ENCODE data around the gene ABRAXAS1.

ABRAXAS1 gene

DNA sequence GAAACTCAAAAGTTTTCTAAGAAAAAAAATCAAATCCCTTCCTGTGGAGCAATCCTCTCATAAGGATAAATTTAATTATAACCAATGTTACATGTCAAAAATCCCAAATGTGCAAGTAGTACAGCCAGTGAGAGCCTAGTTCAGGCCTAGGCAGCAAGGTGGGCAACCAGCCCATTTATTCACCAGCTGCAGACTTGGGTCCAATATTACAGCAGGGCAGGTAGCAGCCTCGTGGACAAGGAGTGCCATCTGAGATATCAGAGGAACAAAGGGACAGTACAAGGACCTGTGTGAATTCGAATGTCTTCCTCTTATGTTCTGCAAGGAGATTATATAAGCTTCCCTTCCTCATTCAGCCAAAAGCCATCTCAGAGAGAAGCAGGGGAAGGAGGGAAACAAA lies 35.9 kb downstream of the ABRAXAS1 start:
- H3K27ac ChIP-seq (ENCODE audit: low read length): no peak overlapping the region
- H4K20me1 ChIP-seq (ENCODE audit: insufficient read depth, low read length): no peaks in the 10 kb centered on the region
- H3K9me3 ChIP-seq (ENCODE audit: insufficient read depth, low read length, severe bottlenecking): no peaks in the 10 kb centered on the region
- peaks cover 7% of the 10 kb centered on the region for H3K4me1 ChIP-seq (ENCODE audit: insufficient read depth, low read length)
- no peak overlapping the region for H3K4me2 ChIP-seq (ENCODE audit: insufficient read depth, low read length)
- peaks cover 15% of the 10 kb centered on the region for H3K79me2 ChIP-seq (ENCODE audit: insufficient read depth, low read length)
- no peak for ATAC-seq (ENCODE audit: insufficient read depth, low read depth)
- no peak for TF ChIP-seq EZH2 (IDR thresholded peaks at IDR 0.05; ENCODE audit: borderline replicate concordance, low read depth, low read length, severe bottlenecking)
- TF ChIP-seq, protein P1, sequence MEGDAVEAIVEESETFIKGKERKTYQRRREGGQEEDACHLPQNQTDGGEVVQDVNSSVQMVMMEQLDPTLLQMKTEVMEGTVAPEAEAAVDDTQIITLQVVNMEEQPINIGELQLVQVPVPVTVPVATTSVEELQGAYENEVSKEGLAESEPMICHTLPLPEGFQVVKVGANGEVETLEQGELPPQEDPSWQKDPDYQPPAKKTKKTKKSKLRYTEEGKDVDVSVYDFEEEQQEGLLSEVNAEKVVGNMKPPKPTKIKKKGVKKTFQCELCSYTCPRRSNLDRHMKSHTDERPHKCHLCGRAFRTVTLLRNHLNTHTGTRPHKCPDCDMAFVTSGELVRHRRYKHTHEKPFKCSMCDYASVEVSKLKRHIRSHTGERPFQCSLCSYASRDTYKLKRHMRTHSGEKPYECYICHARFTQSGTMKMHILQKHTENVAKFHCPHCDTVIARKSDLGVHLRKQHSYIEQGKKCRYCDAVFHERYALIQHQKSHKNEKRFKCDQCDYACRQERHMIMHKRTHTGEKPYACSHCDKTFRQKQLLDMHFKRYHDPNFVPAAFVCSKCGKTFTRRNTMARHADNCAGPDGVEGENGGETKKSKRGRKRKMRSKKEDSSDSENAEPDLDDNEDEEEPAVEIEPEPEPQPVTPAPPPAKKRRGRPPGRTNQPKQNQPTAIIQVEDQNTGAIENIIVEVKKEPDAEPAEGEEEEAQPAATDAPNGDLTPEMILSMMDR (IDR thresholded peaks at IDR 0.05; ENCODE audit: borderline replicate concordance, extremely low read depth, low read length, poor library complexity, severe bottlenecking): no peak
- peaks cover 41% of the 10 kb centered on the region for H3K36me3 ChIP-seq (ENCODE audit: insufficient read depth, low read length)
- no peak overlapping the region for H3K9ac ChIP-seq (ENCODE audit: low read depth, low read length)
- no peaks in the 10 kb centered on the region for H3K27me3 ChIP-seq (ENCODE audit: insufficient read depth, low read length, poor library complexity)
- no peak for DNase-seq
- H3K4me3 ChIP-seq (ENCODE audit: low read depth in 1 of 2, low read length in 2 of 2): no peak overlapping the region
- H2AFZ ChIP-seq (ENCODE audit: low read depth, low read length): no peak overlapping the region

DNA sequence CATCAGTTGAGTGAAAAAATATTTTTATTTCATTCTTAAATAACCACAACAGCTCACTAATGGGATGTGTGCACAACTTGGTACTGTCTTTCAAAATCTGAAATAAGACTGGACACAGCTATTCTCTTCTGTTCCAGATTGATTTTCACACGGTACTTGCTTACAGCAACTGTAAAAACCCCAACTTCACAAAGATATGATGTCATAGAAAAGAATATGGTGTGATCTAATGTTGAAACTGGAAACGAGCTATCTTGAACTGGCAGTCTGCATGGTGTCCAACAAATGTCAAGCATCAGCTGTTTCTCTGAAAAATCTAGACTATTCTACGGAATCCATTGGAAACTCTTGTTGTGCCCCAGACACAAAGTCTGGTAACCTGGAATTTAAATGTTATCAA lies 44.0 kb downstream of the ABRAXAS1 start:
- Histone ChIP-seq H3K9me3 (ENCODE audit: insufficient read depth, low read length, severe bottlenecking) (no peaks in the 10 kb centered on the region), H2AFZ (ENCODE audit: low read depth, low read length) (no peak overlapping the region), H3K4me3 (ENCODE audit: low read depth in 1 of 2, low read length in 2 of 2) (no peak overlapping the region), H3K27ac (ENCODE audit: low read length) (no peak overlapping the region), H3K36me3 (ENCODE audit: insufficient read depth, low read length) (peaks cover 39% of the 10 kb centered on the region), H3K4me2 (ENCODE audit: insufficient read depth, low read length) (no peak overlapping the region), H3K9ac (ENCODE audit: low read depth, low read length) (no peak overlapping the region), H3K4me1 (ENCODE audit: insufficient read depth, low read length) (no peaks in the 10 kb centered on the region), H3K27me3 (ENCODE audit: insufficient read depth, low read length, poor library complexity) (no peaks in the 10 kb centered on the region), H3K79me2 (ENCODE audit: insufficient read depth, low read length) (no peaks in the 10 kb centered on the region), H4K20me1 (ENCODE audit: insufficient read depth, low read length) (no peaks in the 10 kb centered on the region)
- DNase-seq: no peak
- TF ChIP-seq, protein P1 (IDR thresholded peaks at IDR 0.05; ENCODE audit: borderline replicate concordance, extremely low read depth, low read length, poor library complexity, severe bottlenecking): no peak
- no peak for TF ChIP-seq EZH2 (IDR thresholded peaks at IDR 0.05; ENCODE audit: borderline replicate concordance, low read depth, low read length, severe bottlenecking)
- ATAC-seq (ENCODE audit: insufficient read depth, low read depth): no peak

- no peak overlapping the region for H3K9ac ChIP-seq (ENCODE audit: low read depth, low read length)
- ATAC-seq (ENCODE audit: insufficient read depth, low read depth) (no peak), DNase-seq (no peak)
- TF ChIP-seq EZH2 (IDR thresholded peaks at IDR 0.05; ENCODE audit: borderline replicate concordance, low read depth, low read length, severe bottlenecking): no peak
- TF ChIP-seq, protein P1 (IDR thresholded peaks at IDR 0.05; ENCODE audit: borderline replicate concordance, extremely low read depth, low read length, poor library complexity, severe bottlenecking): no peak
- H4K20me1 ChIP-seq (ENCODE audit: insufficient read depth, low read length): no peaks in the 10 kb centered on the region
- peaks cover 35% of the 10 kb centered on the region for H3K36me3 ChIP-seq (ENCODE audit: insufficient read depth, low read length)
- no peak overlapping the region for H3K4me3 ChIP-seq (ENCODE audit: low read depth in 1 of 2, low read length in 2 of 2)
- no peaks in the 10 kb centered on the region for H3K9me3 ChIP-seq (ENCODE audit: insufficient read depth, low read length, severe bottlenecking)
- no peaks in the 10 kb centered on the region for H3K4me1 ChIP-seq (ENCODE audit: insufficient read depth, low read length)
- no peak overlapping the region for H3K27ac ChIP-seq (ENCODE audit: low read length)
- no peaks in the 10 kb centered on the region for H3K27me3 ChIP-seq (ENCODE audit: insufficient read depth, low read length, poor library complexity)
- H3K79me2 ChIP-seq (ENCODE audit: insufficient read depth, low read length): no peaks in the 10 kb centered on the region
- no peak overlapping the region for H3K4me2 ChIP-seq (ENCODE audit: insufficient read depth, low read length)
- H2AFZ ChIP-seq (ENCODE audit: low read depth, low read length): no peak overlapping the region
Observed at GRCh38 chr4:83440148-83440814, 44.6 kb downstream of the ABRAXAS1 start.

Data from DND-41 (cell line).